Uterus (tissue), 4 donors: Measurements from ENCODE around the gene THPO. TPM values are rescaled to one million over a fixed set of nuclear protein-coding genes. Genes with fewer than 3 reads are reported as not detected.

Experiments
- DNase-seq, 2 donors: peaks; one replicate each; pipeline ENCODE4 v3.0.0-alpha.2; 2019 to 2020
- H3K27ac ChIP-seq, 2 donors: fragments of 200-600 bp; sonication (generic); 1 replicate in 1 of 2; 2 replicates in 1 of 2; pipeline ENCODE4 v1.5.1; 2016 to 2018
- H3K27me3 ChIP-seq, 2 donors: fragments of 200-600 bp; sonication (generic); one replicate each; pipeline ENCODE4 v1.5.1; 2018 to 2019; ENCODE audit warnings: control low read depth in 1 of 2
- H3K36me3 ChIP-seq, 2 donors: fragments of 200-600 bp; sonication (generic); one replicate each; pipeline ENCODE4 v1.5.1; 2019; ENCODE audit warnings: control low read depth in 1 of 2
- H3K4me1 ChIP-seq, 2 donors: fragments of 200-600 bp; sonication (generic); one replicate each; pipeline ENCODE4 v1.5.1; 2018 to 2019; ENCODE audit warnings: control low read depth in 1 of 2
- H3K4me3 ChIP-seq, 2 donors: fragments of 200-600 bp; sonication (generic); 1 replicate in 1 of 2; 2 replicates in 1 of 2; pipeline ENCODE4 v1.5.1; 2018 to 2019; ENCODE audit warnings: mild to moderate bottlenecking in 1 of 2
- H3K9me3 ChIP-seq, 2 donors: fragments of 200-600 bp; sonication (generic); one replicate each; pipeline ENCODE4 v1.5.1; 2019; ENCODE audit warnings: control low read depth in 1 of 2
- POLR2A ChIP-seq, 2 donors: fragments of 450-650 bp; IDR thresholded peaks; one replicate each; pipeline ENCODE4 v1.6.1; 2016; ENCODE audit warnings: antibody characterized with exemption in 2 of 2, mild to moderate bottlenecking in 1 of 2, moderate library complexity in 1 of 2
- intact Hi-C: fragments of 100-400 bp; cut with DNase I; formaldehyde crosslinking; loops from one replicate; pipeline ENCODE4 v1.15.1; 2023; ENCODE audit warnings: low total_unique reads
- total RNA-seq, 4 donors: library from RNA; depleted of rRNA in 3 of 4; stranded (reverse); fragments of >200 nt in 3 of 4; gene quantifications; one replicate each; pipeline versions ENCODE4 v1.1.0 to v1.2.4, GENCODE V29; 2014 to 2023
- TF ChIP-seq, protein P1 (sequence below), 4 experiments: fragments of 200-600 bp in 2 of 4; fragments of 450-650 bp in 2 of 4; sonication (generic) in 2 of 4; IDR thresholded peaks; one replicate each; pipeline ENCODE4 v1.5.1; 2016 to 2019; ENCODE audit warnings: antibody characterized with exemption in 4 of 4, mild to moderate bottlenecking in 2 of 4, moderate library complexity in 1 of 4
- donor health status: DM: yes; HTN: yes; CAD: no.

THPO gene
- total RNA-seq, 4 donors from 2014 or later: 0.29 to 4.7 (median 0.46) TPM

DNA sequence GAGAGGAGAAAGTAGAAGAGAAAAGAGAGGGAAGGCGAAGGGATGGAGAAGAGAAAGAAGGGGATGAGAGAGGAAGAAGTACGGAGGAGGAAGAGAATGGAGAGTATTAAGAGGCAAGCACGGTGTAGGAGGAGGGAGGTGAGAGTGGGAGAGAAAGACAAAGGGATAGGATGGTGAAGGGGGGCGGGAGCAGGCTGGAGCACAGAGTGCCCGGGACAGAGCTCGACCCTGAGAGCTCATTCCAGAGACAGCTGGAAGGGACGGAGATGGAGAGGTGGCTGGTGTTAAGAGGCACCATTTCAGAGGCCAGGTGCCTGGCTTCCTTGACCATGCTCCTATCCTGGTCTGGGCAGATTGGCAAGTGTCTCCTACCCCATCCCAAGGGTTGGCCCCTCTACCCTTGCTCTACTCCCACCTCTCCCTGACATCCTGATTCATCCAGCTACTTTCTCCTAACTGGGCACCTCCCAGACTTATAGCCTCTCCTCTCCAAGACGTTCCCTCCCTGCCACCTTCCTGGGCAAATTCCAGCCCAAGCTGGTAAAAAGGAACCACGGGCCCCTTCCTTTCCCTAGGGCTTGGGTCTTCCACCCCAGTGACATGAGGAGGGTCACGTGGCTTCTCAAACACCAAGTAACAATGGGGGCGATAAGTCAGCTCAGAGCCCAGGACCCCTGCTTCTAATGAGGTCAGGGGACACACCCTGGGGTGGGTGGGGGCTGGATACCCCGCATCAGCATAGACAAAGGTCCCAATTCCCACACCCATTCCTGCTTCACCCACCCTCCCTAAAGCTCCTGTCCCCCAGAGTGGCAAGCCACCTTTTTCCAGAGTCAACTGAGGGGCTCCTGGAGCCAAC is 17.7 kb downstream of the THPO start:
- TF ChIP-seq, protein P1, sequence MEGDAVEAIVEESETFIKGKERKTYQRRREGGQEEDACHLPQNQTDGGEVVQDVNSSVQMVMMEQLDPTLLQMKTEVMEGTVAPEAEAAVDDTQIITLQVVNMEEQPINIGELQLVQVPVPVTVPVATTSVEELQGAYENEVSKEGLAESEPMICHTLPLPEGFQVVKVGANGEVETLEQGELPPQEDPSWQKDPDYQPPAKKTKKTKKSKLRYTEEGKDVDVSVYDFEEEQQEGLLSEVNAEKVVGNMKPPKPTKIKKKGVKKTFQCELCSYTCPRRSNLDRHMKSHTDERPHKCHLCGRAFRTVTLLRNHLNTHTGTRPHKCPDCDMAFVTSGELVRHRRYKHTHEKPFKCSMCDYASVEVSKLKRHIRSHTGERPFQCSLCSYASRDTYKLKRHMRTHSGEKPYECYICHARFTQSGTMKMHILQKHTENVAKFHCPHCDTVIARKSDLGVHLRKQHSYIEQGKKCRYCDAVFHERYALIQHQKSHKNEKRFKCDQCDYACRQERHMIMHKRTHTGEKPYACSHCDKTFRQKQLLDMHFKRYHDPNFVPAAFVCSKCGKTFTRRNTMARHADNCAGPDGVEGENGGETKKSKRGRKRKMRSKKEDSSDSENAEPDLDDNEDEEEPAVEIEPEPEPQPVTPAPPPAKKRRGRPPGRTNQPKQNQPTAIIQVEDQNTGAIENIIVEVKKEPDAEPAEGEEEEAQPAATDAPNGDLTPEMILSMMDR (IDR thresholded peaks at IDR 0.05): no peak
- TF ChIP-seq POLR2A (IDR thresholded peaks at IDR 0.05): no peak
- H3K27ac ChIP-seq: peak overlapping the region in 1 of 2 donors; percentile 100
- DNase-seq: no peak
- peaks cover 7 to 23% of the 10 kb centered on the region in 2 donors for H3K4me1 ChIP-seq
- intact Hi-C loops: no loop called here
- no peaks in the 10 kb centered on the region for H3K9me3 ChIP-seq
- peak overlapping the region; percentile 76 to 95 for H3K4me3 ChIP-seq
- H3K36me3 ChIP-seq: no peaks in the 10 kb centered on the region
- H3K27me3 ChIP-seq: no peaks in the 10 kb centered on the region

DNA sequence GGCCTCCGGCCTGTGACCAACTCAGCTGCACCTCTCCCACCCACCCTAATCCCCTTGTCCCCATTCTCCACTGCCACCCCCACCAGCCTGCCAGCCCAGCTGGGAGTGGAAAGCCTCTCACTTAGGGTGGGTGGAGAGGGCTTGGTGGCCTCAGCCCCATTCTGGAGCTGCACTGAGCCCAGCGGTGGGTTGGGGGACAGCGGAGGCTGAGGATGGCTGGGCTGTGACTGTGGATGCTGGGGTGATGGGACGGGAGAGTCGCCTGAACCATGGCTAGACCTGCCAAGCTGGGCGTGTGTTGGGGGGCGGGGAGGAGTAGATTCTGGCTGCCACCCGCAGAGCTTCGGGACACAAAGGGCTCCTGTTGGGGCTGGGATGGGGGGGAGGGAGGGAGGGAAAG is 18.4 kb downstream of the THPO start:
- intact Hi-C loops: no loop called here
- Histone ChIP-seq H3K27ac (no peak overlapping the region), H3K36me3 (no peaks in the 10 kb centered on the region), H3K27me3 (no peaks in the 10 kb centered on the region), H3K9me3 (no peaks in the 10 kb centered on the region), H3K4me3 (no peak overlapping the region), H3K4me1 (peaks cover 7 to 22% of the 10 kb centered on the region in 2 donors)
- DNase-seq: no peak
- TF ChIP-seq, protein P1 (IDR thresholded peaks at IDR 0.05): no peak
- TF ChIP-seq POLR2A (IDR thresholded peaks at IDR 0.05): no peak

- peaks cover 7 to 15% of the 10 kb centered on the region in 2 donors for H3K4me1 ChIP-seq
- DNase-seq: no peak
- H3K4me3 ChIP-seq: no peak overlapping the region
- intact Hi-C loops: no loop called here
- TF ChIP-seq, protein P1 (IDR thresholded peaks at IDR 0.05): no peak
- TF ChIP-seq POLR2A (IDR thresholded peaks at IDR 0.05): no peak
- H3K9me3 ChIP-seq: no peaks in the 10 kb centered on the region
- H3K27ac ChIP-seq: no peak overlapping the region
- H3K36me3 ChIP-seq: no peaks in the 10 kb centered on the region
- no peaks in the 10 kb centered on the region for H3K27me3 ChIP-seq
Observed at GRCh38 chr3:184358921-184359350, 19.1 kb downstream of the THPO start.

- H3K4me3 ChIP-seq: no peak overlapping the region
- H3K9me3 ChIP-seq: no peaks in the 10 kb centered on the region
- no peaks in the 10 kb centered on the region for H3K36me3 ChIP-seq
- peaks cover 7 to 10% of the 10 kb centered on the region in 2 donors for H3K4me1 ChIP-seq
- H3K27me3 ChIP-seq: no peaks in the 10 kb centered on the region
- DNase-seq: no peak
- no peak for TF ChIP-seq POLR2A (IDR thresholded peaks at IDR 0.05)
- TF ChIP-seq, protein P1 (IDR thresholded peaks at IDR 0.05): no peak
- H3K27ac ChIP-seq: no peak overlapping the region
- intact Hi-C loops: no loop called here
Observed at GRCh38 chr3:184358124-184358767, 19.8 kb downstream of the THPO start.
